Neural cell (in vitro differentiated cells): ENCODE results near the gene CTNNA2.

Experiments
- CTCF ChIP-seq: fragments of 450-650 bp; IDR thresholded peaks from 2 replicates; pipeline ENCODE4 v1.5.1; 2014; ENCODE audit warnings: antibody characterized with exemption, mild to moderate bottlenecking, moderate library complexity; ENCODE audit not compliant: poor library complexity, severe bottlenecking
- EP300 ChIP-seq: fragments of 450-650 bp; conservative IDR thresholded peaks from 2 replicates; pipeline ENCODE4 v1.6.1; 2014; ENCODE audit warnings: antibody characterized with exemption, mild to moderate bottlenecking, moderate library complexity; ENCODE audit not compliant: poor library complexity, severe bottlenecking
- POLR2AphosphoS5 ChIP-seq: IDR thresholded peaks from 2 replicates; pipeline ENCODE4 v1.6.1; 2012

DNA sequence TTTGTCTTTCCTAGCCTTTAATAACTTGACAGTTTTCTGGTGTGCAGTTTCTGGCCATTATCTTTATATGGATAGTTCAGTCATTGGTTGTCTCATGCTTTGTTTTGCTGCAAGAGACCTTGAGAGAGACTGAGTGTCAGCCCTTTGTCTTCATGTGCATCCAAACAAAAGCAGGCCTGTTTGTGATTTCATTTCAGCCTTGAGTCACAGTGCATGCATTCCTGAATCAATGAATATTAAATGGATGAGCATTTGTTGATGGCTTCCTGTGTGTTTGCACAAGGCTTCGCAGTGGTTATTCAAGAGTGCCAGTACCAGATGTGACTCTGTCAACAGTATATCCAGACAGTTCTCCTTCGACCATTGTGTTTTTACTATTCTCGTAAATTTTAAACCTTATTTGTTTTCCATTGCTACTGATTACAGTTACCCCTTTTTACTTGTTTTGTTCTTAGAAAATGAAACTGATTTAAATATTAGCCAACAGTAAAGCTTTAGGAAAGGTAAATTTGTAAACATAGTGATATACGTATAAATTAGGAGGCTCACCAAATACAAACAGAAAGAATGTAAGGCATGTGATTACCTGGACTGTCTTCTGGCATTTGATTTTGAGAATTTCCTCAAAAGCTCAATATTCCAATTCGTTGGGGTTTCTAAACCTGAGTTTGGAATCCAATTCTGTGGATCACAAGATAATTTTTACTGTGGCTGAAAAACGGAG, 319.8 kb downstream of the CTNNA2 start:
- TF ChIP-seq EP300 (peak; percentile 54), CTCF (no peak), POLR2AphosphoS5 (peak; percentile 21)
